ENCODE data around the gene MSN.
A peak's percentile ranks its signal among the peaks of the same experiment; 100 is the strongest.

DNA sequence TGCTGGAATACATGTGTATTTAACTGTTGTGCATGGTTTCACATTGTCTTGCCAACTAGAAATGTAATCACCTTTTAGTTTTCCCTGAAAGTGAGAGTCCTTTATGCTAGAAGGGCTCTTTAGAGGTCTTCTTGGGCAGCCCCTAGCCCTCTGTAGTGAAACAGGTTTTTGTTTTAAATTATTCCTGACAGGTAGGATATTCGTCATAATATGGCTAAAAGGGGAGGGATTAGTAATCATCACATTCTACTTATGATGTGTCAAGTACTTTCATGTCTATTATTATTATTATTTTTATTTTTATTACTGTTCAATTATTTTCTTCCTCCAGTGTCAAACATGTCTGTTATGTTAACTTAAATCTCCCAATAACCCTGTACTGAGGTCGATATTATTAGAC, 35.5 kb downstream of the MSN start:
- no peak for TF ChIP-seq TAF1 (IDR thresholded peaks at IDR 0.05; ENCODE audit: borderline replicate concordance, low read depth, low read length)
- no peak for TF ChIP-seq CTCF (IDR thresholded peaks at IDR 0.05 in 2 of 3, conservative IDR thresholded peaks at IDR 0.05 in 1 of 3; ENCODE audit: control insufficient read depth in 2 of 3, extremely low read depth in 1 of 3, insufficient read depth in 1 of 3, low read depth in 3 of 3, low read length in 3 of 3)
- 0 out of 2 replicates have a peak, but pooled peaks have one; percentile 34 for TF ChIP-seq GABPA (IDR thresholded peaks at IDR 0.05; ENCODE audit: low read depth)
- no peak for TF ChIP-seq HDAC6 (IDR thresholded peaks at IDR 0.05; ENCODE audit: unreplicated experiment)
- TF ChIP-seq ZNF274 (IDR thresholded peaks at IDR 0.05; ENCODE audit: insufficient read depth, insufficient read length) = no peak
- no peak for TF ChIP-seq BHLHE40 (IDR thresholded peaks at IDR 0.05; ENCODE audit: borderline replicate concordance in 1 of 2, low read depth in 2 of 2, low read length in 1 of 2)
- peak; percentile 59; the same call in 1 of the 2 replicates for TF ChIP-seq CREB1 (IDR thresholded peaks at IDR 0.05; ENCODE audit: low read depth)
- no peak for TF ChIP-seq RELA (IDR thresholded peaks at IDR 0.05; ENCODE audit: borderline replicate concordance, partially characterized antibody)
- no peak for TF ChIP-seq SIN3A (IDR thresholded peaks at IDR 0.05; ENCODE audit: low read depth, low read length)
- TF ChIP-seq, protein P1, sequence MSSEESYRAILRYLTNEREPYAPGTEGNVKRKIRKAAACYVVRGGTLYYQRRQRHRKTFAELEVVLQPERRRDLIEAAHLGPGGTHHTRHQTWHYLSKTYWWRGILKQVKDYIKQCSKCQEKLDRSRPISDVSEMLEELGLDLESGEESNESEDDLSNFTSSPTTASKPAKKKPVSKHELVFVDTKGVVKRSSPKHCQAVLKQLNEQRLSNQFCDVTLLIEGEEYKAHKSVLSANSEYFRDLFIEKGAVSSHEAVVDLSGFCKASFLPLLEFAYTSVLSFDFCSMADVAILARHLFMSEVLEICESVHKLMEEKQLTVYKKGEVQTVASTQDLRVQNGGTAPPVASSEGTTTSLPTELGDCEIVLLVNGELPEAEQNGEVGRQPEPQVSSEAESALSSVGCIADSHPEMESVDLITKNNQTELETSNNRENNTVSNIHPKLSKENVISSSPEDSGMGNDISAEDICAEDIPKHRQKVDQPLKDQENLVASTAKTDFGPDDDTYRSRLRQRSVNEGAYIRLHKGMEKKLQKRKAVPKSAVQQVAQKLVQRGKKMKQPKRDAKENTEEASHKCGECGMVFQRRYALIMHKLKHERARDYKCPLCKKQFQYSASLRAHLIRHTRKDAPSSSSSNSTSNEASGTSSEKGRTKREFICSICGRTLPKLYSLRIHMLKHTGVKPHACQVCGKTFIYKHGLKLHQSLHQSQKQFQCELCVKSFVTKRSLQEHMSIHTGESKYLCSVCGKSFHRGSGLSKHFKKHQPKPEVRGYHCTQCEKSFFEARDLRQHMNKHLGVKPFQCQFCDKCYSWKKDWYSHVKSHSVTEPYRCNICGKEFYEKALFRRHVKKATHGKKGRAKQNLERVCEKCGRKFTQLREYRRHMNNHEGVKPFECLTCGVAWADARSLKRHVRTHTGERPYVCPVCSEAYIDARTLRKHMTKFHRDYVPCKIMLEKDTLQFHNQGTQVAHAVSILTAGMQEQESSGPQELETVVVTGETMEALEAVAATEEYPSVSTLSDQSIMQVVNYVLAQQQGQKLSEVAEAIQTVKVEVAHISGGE (CRISPR knock-in tag; IDR thresholded peaks at IDR 0.05) = no peak
- TF ChIP-seq ZNF592 (IDR thresholded peaks at IDR 0.05) = no peak
- no peak for TF ChIP-seq MAX (IDR thresholded peaks at IDR 0.05; ENCODE audit: low read depth, low read length)
- no peak for TF ChIP-seq CHD4 (IDR thresholded peaks at IDR 0.05)

All from GM12878 (cell line).